DMS114 treated with DMSO at 0.1 percent for 48 hours (cell line): ENCODE data around the gene MACROD2.
"Not testable (repeated sequence)": the region's sequence is repeated elsewhere in the genome, so short reads cannot be mapped to it uniquely, and the experiment has no call there.

Source experiments
- DNase-seq: peaks from one replicate; lab custom pipeline; 2025; ENCODE audit not compliant: unreplicated experiment; lab: John Stamatoyannopoulos, UW

MACROD2 gene

DNA sequence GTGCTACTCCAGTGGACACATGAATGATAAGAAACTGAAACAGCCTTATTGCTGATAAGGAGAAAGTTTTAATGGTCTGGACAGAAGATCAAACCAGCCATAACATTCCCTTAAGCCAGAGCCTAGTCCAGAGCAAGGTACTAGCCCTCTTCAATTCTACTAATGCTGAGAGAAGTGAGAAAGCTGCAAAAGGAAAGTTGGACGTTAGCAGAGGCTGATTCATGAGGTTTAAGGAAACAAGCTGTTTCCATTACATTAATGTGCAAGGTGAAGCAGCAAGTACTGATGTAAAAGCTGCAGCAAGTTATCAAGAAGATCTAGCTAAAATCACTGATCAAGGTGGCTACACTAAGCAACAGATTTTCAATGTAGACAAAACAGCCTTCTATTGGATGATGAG lies 1943.5 kb downstream of the MACROD2 start:
- no peak for DNase-seq

DNA sequence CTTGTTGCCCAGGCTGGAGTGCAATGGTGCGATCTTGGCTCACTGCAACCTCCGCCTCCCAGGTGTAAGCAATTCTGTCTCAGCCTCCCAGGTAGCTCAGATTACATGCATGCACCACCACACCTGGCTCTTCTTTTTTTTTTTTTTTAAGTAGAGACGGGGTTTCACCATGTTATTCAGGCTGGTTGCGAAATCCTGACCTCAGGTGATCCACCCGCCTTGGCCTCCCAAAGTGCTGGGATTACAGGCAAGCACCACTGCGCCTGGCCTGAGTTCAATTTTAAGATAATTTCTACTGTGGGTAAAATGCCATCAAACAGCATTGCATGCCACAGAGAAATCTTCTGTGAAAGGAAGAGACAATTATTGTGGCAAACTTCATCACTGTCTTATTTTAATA lies 1944.8 kb downstream of the MACROD2 start:
- no peak for DNase-seq

DNA sequence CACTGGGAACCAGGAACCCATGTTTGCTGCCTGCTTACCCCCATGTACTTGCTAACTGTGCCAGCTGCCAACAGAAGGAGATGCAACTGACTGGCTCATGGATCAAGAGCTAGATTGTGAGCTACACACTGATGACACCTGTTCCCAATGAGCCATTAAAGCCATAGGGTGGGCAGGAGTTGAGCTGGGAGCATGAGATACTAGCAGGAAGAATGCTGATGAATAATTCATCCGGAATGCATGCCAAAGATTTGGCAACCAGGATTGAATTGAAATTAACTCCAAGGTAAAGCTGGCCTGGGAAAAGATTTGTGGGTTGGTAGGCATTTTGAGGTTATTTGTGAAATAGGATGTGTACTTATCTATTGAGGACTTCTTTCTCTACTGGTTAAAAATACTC lies 1946.8 kb downstream of the MACROD2 start:
- no peak for DNase-seq

DNA sequence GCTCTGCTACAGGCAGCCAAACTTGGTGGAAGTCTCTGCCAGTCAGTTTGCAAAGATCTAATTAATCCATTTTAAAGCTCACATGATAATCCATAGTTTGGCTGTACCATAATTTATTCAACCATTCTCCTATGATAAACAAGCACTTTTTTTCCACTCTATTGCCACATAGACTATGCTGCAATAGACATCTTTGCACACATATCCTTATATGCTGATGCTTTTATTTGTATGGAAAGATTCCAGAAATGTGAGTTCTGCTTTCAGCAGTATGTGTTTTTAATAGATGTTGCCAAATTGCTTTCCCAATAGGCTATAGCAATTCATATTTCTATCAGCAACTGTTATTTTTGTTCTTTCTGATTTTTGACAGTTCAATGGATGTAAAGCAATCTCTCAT lies 1950.0 kb downstream of the MACROD2 start:
- DNase-seq: no peak

DNA sequence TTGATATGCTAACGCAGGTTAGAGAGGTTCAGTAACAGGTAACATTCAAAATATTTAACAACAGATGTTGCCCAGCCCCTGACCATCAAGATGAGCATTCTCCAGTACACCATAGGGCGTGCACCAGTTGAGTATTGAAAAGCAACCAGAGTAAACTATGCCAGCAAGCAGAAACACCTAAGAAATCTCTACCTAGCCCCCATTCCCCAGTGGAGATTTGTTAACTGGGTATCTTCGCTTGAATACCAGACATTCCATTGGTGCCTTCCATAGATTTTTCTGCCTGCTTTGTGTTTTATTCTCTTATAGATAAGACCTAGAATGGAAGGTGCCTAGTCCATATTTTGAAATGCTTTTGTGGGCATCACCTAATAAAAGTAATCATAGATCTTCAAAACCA lies 1954.1 kb downstream of the MACROD2 start:
- no peak for DNase-seq

DNA sequence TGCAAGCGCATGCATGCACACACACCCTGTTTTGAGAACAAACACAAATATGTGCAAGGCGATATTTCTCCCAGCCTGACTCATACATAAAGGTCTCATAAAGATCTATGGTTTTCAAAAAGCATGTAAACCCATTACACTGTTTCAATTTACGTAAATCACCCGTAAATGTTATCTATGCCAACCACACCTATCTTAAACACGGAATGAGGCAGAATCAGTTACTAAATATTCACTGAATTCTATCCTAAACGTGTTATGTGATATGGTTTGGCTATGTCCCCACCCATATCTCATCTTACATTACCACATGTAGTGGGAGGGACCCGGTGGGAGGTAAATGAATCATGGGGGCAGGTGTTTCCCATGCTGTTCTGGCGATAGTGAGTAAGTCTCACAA lies 1956.3 kb downstream of the MACROD2 start:
- DNase-seq: no peak

DNA sequence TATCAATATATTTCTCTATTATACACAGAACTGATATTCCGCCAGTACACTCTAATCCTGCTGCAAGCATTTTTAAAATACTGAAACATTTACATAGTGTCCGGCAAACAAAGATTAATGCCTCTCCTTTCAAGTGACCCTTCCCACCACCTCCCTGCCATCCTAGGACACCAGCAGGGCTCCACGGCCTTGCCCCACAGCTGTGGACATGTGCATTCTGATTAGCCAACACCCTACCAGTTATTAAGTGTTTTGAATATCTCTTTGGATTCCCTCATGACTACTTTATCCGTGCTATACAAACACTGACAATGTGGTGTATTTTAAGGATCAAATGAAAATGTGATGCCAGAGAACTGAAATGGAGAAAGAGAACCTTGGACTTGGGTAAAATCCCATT lies 1962.8 kb downstream of the MACROD2 start:
- DNase-seq: no peak

DNA sequence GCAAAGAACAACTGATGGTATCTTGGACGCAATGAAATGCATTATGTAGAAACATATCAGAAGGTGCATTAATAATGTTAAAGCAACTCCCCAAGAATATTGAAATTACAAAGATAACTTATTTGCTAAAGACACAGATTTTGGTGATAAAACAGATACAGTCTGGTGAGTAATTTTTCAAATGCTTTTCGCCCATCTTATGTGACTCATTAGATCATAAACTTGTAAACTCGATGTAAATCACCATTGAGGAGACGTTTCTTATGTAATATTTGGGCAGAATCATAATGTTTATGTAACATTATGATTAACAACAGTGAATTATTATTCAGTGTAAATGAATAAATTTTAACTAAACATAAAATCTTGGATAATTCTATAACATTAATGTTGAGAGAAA lies 1969.8 kb downstream of the MACROD2 start:
- DNase-seq: no peak

DNA sequence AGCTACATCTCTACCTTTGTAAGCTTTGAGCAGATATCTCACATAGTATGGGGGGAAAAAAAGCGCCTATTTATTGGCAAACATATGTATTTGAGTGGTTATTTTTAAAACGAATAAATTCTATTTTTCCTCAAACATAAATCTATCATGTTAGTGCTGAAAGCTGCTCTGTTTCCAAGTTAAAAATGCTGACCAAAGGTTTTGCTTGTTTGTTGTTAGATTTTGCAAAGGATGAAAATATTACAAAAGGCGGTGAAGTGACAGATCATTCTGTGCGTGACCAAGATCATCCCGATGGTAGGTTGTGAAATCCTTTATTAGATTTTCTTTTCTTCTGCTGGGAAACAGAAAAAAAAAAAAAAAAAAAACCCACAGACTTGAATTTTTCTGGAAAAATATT lies 1972.0 kb downstream of the MACROD2 start:
- DNase-seq: no peak

DNA sequence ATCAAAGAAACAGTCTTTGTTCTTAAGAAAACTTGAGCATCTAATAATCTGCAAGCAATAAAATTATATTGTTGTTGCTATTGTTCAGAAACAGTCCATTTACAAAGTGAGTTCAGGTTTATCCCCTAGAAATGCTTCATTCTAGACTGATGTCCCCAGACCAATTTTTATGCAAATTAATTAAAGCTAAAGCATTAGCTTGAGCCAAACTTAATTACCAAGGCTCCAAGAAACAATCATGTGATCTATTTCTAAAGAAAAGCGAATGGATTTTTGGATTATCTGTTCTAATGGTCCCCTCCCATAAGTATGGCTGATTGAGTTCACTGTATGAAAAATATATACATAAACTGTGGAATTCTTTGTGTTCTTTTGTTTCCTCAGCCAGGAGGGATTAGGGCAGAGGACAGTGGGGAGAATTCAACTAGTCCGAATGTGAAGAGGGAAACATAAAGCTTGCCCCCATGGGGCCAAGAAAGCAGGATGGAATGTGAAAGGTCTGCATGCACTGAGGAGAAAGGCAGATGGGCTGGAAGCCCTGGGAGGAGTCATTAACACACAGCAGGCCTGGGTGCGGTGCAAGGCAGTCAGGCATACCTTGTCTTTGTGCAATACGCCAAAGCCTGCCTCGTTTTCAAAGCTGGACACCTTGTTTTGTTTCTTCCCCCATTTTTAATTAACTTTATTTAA lies 1980.9 kb downstream of the MACROD2 start:
- DNase-seq: no peak

DNA sequence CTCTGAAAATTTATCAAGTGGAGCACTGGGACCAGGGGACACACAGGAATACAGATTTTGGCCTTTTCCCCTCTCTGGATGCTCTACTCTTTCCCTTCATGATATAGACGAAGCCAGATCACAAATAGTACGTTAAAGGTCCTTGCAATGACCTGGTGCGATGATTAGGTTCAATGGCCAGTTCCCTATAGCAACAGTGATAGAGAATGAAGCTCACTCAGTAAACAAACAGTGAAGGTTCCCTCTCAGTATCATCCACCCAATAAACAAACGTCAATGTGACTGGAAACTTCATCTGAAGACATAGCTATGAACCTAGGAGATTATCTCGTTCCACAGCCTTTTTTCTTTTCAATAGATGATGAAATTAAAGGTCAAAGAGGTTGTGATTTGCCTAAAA lies 1981.7 kb downstream of the MACROD2 start:
- DNase-seq: no peak

DNA sequence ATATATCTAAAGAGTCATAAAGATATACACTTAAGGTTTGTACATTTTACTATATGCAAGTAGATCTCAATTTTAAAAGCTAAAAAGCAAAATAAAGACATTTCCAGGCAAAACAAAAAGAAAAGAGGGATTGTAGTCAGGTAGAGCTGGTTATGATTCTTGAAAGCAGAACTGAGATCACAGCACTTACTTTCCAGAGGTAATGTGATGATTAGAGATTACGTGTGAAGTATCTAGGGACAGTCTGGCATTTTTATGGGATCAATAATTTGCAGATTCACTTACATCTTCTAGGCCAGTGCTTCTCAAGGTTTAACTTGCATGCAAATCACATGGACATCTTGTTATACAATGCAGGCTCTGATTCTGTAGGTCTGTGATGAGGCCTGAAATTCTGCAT lies 1982.4 kb downstream of the MACROD2 start:
- no peak for DNase-seq

DNA sequence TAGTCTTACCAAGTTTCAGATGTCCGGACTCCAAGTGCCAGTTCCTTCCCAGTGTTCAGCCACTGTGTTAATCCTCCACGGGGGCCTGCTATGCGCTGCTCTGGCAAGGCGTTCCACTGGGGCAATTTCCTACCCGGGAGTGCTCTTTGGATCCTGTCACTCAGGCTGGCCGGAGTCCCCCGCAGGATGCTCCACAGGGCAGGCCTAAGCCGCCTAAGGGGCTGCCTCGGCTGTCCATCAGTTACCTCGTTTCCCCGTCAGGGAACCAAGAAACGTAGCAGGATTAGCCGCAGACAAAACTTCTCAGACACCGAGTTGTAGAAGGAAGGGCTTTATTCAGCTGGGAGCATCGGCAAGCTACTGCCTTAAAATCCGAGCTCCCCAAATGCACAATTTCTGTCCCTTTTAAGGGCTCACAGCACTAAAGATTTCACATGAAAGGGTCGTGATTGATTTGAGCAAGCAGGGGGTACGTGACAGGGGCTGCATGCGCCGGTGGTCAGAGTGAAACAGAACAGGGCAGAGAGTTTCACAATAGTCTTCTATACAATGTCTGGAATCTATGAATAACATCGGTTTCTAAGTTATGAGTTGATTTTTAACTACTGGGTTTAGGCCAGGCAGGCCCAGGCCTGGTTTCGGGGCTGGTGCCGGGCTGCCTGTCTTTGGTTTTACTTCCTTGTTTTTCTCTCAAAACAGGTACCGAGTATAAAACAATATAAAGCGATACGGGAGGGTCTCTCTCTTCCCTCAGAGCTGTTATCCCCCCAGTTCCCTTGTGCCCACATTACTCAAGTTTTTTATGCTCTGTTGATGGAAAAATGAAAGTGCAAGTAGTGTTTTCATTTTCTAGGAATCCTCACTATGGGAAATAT lies 1990.4 kb downstream of the MACROD2 start:
- not testable (repeated sequence) for DNase-seq

DNA sequence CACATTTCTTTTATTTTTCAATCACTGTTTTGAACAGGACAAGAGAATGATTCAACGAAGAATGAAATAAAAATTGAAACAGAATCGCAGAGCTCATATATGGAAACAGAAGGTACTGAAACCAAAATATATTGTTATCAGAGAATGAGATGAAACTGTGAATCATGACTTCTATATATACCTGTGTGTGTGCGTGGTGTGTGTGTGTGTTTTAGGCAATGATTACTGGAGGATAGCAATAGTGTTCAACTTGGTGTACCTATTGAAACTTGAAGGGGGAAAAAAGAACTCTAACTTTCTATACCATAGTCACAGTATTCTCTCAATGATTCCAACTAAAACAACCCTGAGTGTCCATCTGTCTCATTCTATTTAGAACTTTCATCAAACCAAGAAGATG lies 1991.4 kb downstream of the MACROD2 start:
- no peak for DNase-seq

DNA sequence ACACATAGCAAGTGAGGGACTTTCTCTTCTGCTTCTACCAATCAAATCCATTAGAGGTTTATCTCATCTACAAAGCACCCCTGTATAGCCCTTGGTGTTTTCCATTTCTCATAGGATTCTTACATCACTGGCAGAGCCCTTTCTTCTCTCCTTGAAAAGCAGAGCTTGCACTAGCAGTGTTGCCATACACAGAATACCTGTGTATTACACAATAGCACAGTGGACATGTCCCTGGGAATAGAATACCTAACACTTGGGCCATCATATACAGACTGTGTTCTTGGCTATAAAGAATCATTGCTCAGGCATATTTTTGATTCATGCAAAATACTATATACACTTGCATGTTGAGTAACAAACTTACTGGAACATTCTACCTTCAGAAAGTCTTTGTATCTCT lies 1996.0 kb downstream of the MACROD2 start:
- no peak for DNase-seq

DNA sequence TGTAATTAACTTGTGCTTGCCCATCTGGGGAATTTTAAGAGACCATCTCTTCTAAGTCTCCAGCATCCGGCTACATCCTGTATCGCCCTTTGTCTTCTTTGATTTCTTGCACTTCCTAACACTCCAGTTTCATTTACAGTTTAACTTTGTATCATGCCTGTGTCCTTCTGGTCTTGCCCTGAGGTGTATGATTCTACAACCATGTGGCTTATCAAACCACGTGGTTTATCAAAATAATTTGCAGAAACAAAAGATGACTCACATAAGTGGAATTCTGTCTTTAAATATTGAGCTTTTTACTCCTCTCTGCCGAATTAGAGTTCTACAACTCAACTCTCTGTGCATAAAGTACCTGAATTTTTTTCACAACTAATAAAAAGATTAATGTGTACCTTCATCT lies 1997.2 kb downstream of the MACROD2 start:
- no peak for DNase-seq

DNA sequence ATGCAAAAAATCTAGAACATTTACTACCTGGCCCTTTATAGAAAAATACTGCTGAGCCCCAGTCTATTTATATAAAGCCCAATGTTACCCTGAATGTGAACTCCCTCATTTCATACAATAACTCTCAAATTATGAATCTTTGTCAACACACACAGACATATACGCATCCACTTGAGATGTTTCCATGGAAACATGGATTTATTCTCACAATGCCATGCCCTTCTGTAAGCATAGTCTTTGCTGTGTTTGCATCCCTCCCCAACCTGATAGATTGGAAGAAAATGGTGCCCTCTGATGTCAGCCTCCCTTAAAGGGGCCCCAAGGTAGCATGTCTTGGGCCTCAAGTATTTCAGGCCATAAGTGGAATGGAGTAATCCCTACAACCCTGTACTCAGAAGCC lies 2004.8 kb downstream of the MACROD2 start:
- no peak for DNase-seq

DNA sequence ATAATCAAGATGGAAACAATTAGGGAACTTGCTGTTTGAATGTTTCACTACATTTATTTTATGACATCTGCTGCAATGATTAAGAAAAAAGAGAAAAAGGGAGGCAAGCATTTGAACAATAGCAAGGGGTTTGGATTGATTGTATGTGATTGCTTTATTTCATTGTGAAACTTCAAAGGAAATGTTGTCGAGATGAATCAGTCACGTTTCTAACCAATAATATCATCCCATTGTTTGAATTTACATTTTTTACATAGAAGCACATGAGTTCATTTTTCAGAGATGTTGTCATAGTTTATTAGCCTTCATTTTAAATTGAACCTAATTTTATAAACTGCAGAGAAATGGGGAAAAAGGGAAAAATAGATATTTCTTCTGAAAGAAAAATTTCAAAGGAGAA lies 2006.0 kb downstream of the MACROD2 start:
- no peak for DNase-seq

DNA sequence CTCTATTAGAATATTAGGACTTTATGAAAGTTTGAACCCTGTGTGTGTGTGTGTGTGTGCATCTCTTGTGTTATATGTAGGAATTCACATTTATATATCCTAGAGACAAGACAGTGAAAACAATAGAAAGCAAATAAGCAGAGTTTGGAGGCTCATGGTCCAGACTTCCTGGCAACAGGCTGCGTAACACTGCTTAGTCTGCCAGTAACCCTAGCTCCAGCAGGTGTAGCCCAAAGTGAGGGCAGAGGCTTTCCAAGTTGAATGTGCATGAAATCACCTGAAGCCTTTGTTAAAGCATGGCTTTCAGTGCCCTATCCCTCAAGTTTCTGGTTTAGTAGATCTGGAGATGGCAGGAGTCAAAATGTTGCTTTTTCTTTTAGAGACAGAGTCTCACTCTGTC lies 2008.0 kb downstream of the MACROD2 start:
- DNase-seq: no peak

DNA sequence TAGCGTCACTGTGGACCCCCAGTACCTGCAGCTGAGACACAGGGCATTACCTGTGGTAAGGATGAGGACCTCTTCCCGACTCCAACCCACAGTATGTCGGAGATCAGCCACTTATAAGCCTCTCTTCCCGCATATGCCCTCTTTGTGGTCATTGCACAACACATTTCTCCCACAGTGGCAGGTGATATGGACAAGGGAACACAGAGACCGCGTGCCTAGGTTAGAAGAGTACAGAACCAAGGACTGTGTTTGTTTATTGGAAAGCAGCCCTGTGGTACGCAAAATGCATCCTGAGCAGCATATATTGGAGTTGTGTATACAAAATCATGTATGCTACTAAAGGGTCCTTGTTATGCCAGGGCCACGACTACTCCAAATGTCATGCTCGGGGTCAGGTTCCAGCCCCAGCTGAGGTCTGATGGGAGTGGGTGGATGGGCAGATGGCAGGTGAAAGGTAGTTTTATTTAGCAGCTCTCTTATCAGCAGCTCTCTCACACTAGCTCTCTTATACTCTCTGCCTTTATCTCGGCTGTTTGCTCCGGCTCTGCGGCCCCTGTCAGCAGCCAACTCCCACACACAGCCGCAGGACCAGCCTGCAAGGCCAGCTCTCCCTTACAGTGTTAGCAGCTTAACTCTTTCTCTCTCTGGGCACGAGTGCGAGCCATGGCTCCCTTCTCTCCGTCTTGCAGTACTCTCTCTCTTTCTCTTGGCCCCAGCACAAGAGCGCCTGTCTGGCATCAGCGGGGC lies 2009.0 kb downstream of the MACROD2 start:
- DNase-seq: no peak

DNA sequence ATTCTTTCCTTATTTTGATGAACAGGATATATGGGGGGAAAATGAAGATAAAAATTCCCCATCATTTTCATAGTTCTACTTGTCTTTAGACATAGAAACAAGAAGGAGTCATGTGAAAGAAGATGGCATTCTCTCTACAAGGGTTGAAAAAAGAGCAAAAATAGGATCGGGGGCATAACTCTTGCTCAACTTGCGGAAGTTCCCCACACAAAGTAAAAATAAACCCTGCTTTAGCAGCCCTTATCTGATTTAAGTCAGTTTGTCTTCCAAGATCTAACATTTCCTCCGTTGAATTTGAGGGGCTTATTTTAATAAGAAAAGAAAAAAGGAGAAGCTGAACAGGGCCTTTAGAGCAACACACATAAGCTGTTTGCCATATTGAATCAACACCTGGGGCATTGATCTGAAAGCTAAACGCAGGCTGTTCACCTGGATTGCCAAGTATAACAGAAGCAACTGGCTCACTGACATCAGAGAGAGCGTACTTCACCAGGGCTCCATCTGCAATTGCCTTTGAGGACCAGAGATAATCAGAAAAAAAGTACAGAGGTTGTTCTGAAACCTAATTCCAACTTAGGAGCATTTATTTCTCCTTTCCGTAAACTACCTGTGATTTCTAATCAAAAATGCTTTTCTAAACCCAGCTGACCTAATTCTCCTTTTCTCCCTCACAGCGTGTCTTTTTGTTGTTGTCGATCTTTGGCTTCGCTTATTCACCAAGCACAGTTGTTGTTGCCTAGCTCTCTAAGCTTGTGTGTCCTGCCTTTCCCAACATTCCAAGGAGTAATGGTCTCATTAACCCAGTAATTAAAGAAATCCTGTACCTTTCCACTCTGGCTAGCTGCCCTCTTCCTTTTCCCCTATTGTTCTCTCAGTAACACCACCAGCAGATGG lies 2010.0 kb downstream of the MACROD2 start:
- DNase-seq: no peak
